Mesothelial cell of epicardium (in vitro differentiated cells): ENCODE results near the gene CYP11A1. TPM values are rescaled to one million over a fixed set of nuclear protein-coding genes. Genes with fewer than 3 reads are reported as not detected.

Experiments used
- DNase-seq, 2 experiments: peaks; one replicate each; pipeline ENCODE4 v3.0.0; 2021; ENCODE audit warnings: low spot score in 2 of 2; ENCODE audit not compliant: unreplicated experiment in 2 of 2
- H3K27ac Mint-ChIP-seq: 2 replicates; pipeline ENCODE4 v1.8.0; 2021; ENCODE audit warnings: mixed read lengths
- H3K27me3 Mint-ChIP-seq: 2 replicates; pipeline ENCODE4 v1.8.0; 2021; ENCODE audit warnings: low read depth, mixed read lengths
- H3K36me3 Mint-ChIP-seq: 2 replicates; pipeline ENCODE4 v1.8.0; 2021; ENCODE audit warnings: mixed read lengths
- H3K4me1 Mint-ChIP-seq: 2 replicates; pipeline ENCODE4 v1.8.0; 2021; ENCODE audit warnings: mixed read lengths
- H3K4me3 Mint-ChIP-seq: 2 replicates; pipeline ENCODE4 v1.8.0; 2021; ENCODE audit warnings: mild to moderate bottlenecking, moderate library complexity, mixed read lengths
- H3K9me3 Mint-ChIP-seq: 2 replicates; pipeline ENCODE4 v1.8.0; 2021; ENCODE audit warnings: mixed read lengths
- total RNA-seq: library from RNA; stranded (reverse); gene quantifications from 3 replicates; pipeline ENCODE4 v1.2.1, GENCODE V29; 2021
- TF ChIP-seq, protein P1 (sequence below): fragments of 200-600 bp; sonication (generic); IDR thresholded peaks from one replicate; pipeline ENCODE4 v1.5.0; 2021; ENCODE audit warnings: antibody characterized with exemption; ENCODE audit not compliant: unreplicated experiment

Gene CYP11A1
- total RNA-seq, 1 donor from 2014 or later: 7.0 TPM

DNA sequence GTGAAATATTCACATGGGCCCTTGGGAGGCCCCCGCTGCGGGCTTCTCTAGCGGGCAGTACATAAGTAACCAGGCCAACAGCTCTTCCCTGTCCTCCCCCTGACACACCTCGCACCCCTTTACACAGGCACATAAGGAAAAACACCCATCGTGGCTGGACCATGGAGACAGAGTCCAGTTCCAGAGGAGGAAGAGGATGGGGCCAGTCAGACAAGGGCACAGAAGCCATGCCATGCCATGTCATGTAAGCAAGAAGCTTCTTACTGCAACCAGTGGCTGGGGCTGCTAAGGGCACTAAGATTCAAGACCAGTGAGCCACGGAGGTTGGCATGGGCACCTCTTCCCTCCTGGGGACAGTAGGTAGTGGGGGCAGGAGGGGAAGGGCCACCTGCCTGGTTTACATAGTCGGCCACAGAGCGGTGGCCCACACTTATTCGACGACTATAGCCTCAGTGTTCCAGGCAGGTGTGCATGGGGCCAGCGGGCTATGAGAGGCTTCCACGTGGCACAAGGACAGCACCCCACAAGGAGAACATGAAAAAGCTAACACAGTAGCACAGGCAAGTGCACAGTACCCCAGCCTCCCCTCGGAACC, 5.7 kb upstream of the CYP11A1 start:
- no peaks in the 10 kb centered on the region for H3K27me3 Mint-ChIP-seq
- H3K4me3 Mint-ChIP-seq: peak overlapping the region; percentile 69
- H3K4me1 Mint-ChIP-seq: peaks cover 14% of the 10 kb centered on the region
- TF ChIP-seq, protein P1, sequence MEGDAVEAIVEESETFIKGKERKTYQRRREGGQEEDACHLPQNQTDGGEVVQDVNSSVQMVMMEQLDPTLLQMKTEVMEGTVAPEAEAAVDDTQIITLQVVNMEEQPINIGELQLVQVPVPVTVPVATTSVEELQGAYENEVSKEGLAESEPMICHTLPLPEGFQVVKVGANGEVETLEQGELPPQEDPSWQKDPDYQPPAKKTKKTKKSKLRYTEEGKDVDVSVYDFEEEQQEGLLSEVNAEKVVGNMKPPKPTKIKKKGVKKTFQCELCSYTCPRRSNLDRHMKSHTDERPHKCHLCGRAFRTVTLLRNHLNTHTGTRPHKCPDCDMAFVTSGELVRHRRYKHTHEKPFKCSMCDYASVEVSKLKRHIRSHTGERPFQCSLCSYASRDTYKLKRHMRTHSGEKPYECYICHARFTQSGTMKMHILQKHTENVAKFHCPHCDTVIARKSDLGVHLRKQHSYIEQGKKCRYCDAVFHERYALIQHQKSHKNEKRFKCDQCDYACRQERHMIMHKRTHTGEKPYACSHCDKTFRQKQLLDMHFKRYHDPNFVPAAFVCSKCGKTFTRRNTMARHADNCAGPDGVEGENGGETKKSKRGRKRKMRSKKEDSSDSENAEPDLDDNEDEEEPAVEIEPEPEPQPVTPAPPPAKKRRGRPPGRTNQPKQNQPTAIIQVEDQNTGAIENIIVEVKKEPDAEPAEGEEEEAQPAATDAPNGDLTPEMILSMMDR: no peak
- no peak for DNase-seq
- H3K36me3 Mint-ChIP-seq: no peaks in the 10 kb centered on the region
- H3K27ac Mint-ChIP-seq: peak overlapping the region; percentile 59
- H3K9me3 Mint-ChIP-seq: no peaks in the 10 kb centered on the region

DNA sequence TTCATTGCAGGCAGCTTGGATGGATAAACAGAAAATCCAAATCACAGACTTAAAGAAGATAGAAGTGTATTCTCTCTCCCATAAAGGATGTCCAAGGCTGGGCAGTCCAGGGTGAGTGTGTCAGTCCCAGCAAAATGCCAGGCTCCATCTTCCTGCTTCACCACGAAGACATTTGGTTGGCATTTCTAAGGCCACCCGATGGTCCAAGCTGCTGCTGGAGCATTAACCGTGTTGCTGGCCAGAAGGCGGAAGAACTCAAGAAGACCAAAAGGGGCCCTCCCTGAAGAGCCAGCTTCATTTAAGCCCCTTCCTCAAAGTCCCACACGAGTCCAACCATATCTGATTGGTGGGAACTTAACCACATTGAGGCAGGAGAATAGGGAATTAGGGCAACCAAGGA, 3.0 kb upstream of the CYP11A1 start:
- H3K4me1 Mint-ChIP-seq: peaks cover 12% of the 10 kb centered on the region
- H3K4me3 Mint-ChIP-seq: no peak overlapping the region
- no peaks in the 10 kb centered on the region for H3K27me3 Mint-ChIP-seq
- H3K36me3 Mint-ChIP-seq: no peaks in the 10 kb centered on the region
- H3K9me3 Mint-ChIP-seq: no peaks in the 10 kb centered on the region
- no peak overlapping the region for H3K27ac Mint-ChIP-seq
- TF ChIP-seq, protein P1: no peak
- no peak for DNase-seq

DNA sequence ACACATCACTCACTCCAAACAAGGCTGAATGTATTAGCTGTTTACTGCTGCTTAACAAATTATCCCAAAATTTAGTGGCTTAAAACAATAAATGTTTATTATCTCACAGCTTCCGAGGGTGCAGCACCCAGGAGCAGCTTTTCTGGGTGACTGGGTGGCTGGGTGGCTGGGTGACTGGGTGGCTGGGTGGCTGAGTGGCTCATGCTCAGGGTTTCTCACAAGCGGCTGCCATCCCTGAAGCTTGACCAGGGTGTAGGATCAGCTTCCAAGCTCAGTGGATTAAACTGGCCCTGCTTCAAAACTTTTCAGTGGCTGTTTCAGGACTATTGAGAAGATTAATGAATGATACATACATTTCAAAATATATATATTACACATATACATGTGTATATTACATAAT, 2.3 kb upstream of the CYP11A1 start:
- Mint-ChIP-seq H3K27me3 (no peaks in the 10 kb centered on the region), H3K27ac (no peak overlapping the region), H3K9me3 (no peaks in the 10 kb centered on the region), H3K4me3 (no peak overlapping the region), H3K4me1 (peaks cover 13% of the 10 kb centered on the region), H3K36me3 (no peaks in the 10 kb centered on the region)
- no peak for DNase-seq
- TF ChIP-seq, protein P1: no peak

DNA sequence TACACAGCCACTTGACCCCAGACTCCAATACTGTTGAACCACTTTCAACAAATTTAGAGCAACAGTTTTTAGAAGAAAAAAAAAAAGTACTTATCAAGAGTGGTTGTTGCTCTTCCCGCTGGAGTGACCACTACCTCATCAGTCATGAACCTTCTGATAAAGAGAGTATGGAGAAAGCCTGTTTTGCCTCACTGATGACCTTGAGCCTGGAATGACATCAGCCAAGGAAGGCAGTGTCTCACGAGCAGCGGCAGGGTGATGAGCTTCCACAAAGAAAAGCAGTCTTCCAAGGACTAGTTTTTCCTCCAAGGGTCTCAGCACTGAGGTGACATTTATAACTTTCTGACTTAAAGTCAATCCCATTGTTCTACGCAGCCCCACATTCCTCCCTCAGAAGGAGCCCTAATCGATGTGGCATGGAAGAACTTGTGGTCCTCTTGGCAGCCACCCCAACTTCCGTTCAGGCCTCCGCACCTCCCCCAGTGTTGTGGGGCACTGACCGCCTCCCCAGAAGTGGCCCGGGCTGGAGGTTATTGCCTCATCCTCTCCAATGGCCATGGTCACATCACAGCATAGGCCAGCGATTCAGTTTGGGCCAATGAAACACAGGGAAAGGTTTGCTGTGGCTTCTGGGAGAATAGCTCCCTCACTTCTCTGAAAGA, 1.8 kb upstream of the CYP11A1 start:
- Mint-ChIP-seq H3K4me3 (no peak overlapping the region), H3K4me1 (peaks cover 12% of the 10 kb centered on the region), H3K27ac (no peak overlapping the region), H3K36me3 (no peaks in the 10 kb centered on the region), H3K9me3 (no peaks in the 10 kb centered on the region), H3K27me3 (no peaks in the 10 kb centered on the region)
- no peak for DNase-seq
- TF ChIP-seq, protein P1: no peak

DNA sequence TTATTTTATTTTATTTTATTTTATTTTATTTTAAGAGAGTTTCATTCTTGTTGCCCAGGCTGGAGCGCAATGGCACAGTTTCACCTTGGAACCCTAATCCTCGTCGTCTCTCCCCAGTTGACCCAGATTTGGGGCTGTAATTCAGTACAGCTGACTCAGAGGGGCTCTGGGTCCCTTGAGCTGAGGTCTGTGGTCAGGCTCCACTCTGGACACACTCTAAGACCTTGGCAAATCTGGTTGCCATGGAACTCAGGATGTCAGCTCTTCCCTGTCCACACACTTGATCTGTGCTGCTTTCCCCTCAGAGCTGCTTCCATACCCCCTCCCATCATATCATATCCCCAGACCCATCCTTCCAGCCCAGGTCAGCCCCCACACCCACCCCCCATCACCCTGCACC, 675 bp upstream of the CYP11A1 start:
- H3K27me3 Mint-ChIP-seq: no peaks in the 10 kb centered on the region
- no peak overlapping the region for H3K4me3 Mint-ChIP-seq
- no peak overlapping the region for H3K27ac Mint-ChIP-seq
- no peaks in the 10 kb centered on the region for H3K36me3 Mint-ChIP-seq
- no peaks in the 10 kb centered on the region for H3K9me3 Mint-ChIP-seq
- no peak for DNase-seq
- TF ChIP-seq, protein P1: no peak
- H3K4me1 Mint-ChIP-seq: peaks cover 12% of the 10 kb centered on the region
